NK-92 (cell line): Measurements from ENCODE around the gene SYT13.
"Not testable (repeated sequence)": the region's sequence is repeated elsewhere in the genome, so short reads cannot be mapped to it uniquely, and the experiment has no call there.

Experiments used
- DNase-seq: peaks from one replicate; lab custom pipeline; 2025; ENCODE audit not compliant: unreplicated experiment; lab: John Stamatoyannopoulos, UW

The SYT13 gene

GRCh38 chr11:45250035-45250718 is 36.0 kb downstream of the SYT13 start:
- no peak for DNase-seq

GRCh38 chr11:45249372-45249771 is 36.8 kb downstream of the SYT13 start:
- DNase-seq, result not testable (repeated sequence)

DNA sequence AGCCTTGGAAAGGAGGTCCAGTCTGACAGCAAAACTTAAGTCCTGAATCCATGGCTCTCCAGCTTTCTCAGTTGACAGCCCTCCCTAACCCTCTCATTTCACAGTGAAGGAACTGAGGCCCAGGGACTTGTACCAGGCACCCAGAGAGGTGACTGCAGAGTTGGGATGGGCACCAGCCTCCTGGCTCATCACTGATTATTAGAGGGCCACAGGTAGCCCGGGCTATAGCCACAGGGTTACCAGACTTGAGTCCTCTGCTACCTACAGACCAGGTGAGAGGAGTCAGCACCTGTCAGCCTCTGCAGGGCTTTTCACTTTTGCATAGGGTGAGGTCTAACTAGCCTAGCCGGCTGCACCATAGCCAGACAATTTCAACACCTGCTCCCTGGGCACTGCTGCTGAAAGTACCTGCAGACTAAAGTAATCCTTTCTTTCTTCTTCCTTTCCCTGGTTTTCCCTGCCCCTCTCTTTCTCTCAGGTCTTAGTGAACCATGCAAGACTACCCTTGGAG is 37.6 kb downstream of the SYT13 start:
- no peak for DNase-seq

- DNase-seq, result no peak
These were observed 38.7 kb downstream of the SYT13 start for GRCh38 chr11:45247433-45247832.

GRCh38 chr11:45246241-45246640 is 39.9 kb downstream of the SYT13 start:
- DNase-seq, result no peak

DNA sequence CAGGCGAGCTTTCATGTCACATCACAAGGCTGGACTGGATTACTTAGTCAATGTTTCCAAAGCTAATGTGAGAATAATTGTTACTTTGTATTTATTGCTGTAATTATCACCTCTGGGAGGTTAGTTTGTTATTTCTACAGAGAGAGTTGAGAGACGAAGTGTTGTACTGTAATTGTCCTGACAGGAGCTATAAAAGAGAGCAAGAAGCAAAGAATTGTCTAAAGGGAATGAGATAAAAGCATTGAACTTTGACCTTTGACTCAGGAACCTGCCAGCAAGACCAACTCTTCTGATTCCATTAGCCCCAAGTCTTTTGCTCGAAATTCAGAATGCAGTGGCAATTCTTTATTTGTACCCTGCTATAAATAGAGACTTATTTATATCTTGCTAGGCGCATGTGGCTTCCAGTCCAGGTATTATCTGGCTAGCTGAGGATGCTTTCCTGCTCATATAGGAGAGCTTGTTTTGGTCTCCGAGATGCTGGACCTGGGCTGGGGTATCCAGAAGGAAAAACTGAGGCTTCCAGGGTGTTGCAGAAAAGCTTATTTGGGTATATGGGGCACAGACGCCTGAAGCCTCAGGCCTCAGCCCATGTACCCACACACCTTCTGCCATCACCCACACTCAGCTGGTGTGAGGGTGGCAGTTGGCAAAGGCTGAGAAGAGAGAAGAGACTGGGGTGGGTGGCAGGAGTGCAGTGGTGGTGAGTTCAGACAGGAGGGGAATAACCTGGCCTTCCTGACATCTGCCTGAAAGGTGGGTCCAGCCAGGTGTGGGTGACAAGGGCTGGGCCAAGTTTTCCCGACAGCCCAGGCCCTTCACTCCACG is 40.7 kb downstream of the SYT13 start:
- DNase-seq, result no peak

- DNase-seq, result no peak
These were observed 42.2 kb downstream of the SYT13 start for GRCh38 chr11:45243967-45244366.

DNA sequence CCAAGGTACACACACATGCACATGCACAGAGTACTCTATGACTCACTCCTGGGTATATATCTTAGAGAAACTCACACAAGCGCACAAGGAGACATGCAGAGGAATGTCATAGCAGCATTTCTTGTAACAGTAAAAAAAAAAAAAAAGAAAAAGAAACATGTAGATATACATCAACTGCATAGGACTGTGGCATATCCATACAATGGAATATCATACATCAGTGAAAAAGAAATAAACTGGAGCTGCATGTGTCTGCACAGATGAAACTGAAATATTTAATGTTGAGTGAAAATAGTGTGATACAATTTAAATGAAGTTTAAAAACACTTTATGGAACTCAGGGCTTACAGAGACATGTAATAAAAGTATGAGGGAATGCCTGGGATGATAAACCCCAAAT is 46.4 kb downstream of the SYT13 start:
- DNase-seq, result no peak

GRCh38 chr11:45238724-45239123 is 47.4 kb downstream of the SYT13 start:
- no peak for DNase-seq

DNA sequence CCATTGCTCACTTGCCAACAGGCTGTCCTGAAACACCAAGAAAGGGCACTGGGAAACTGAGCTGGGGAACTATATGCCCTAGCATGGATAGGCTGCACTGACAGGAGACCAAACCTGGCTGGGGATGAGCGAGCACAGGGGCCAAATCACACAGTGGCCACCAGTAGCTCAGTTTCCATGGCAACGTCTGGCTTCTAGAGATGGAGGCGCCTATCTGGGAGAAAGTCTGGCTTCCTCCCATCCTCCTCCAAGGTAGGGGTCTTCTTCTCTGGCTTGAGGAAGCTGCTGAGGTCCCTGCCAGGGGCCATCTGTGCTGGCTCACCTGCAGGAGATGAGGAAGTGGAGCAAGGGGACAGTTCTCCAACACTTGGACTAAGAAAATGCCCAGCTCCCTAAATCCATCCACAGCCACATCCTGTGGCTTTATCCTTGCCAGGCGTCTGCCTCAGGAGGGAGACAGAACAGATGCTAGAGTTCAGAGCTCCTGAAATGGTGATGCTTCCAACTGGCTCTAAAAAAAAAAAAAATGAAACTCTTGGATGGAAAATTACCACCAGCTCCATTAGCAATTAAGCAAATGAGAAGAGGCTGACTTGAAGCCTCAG is 48.3 kb downstream of the SYT13 start:
- DNase-seq, result no peak

GRCh38 chr11:45234306-45235006 is 51.7 kb downstream of the SYT13 start:
- no peak for DNase-seq

- DNase-seq, result no peak
These were observed 52.4 kb downstream of the SYT13 start for GRCh38 chr11:45233804-45234170.

DNA sequence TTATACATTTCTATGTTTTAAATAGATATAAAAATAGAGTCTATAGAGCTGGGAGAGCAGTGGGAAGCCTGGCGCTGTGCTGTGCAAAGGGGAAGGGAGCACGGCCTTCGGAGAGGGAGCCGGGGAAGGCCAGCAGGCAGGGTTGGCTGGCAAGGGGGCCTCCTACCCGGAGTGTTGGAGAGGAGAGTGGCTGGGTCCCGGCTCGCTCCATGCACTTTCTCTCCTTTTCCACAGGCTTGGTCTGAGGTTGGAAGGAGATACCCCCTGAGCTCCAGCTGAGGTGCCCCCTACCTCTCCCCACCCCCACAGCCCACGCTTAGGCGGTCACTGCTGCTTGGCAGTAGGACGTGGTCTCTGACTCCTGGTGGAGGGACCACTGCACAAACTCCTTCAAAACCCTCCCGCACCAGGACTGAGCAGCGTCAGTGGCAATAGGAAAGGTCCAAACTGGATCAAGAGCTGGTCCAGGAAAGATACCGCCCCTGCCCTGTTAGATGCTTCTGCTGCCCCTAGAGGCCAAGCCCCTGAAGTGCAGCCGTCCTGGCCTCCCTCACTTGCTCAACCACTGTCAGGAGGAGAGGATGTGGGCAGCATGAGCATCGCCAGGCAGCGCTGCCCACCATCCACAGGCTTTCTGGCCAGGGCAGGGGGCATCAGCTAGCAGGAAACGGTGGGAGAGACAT is 52.9 kb downstream of the SYT13 start:
- no peak for DNase-seq

DNA sequence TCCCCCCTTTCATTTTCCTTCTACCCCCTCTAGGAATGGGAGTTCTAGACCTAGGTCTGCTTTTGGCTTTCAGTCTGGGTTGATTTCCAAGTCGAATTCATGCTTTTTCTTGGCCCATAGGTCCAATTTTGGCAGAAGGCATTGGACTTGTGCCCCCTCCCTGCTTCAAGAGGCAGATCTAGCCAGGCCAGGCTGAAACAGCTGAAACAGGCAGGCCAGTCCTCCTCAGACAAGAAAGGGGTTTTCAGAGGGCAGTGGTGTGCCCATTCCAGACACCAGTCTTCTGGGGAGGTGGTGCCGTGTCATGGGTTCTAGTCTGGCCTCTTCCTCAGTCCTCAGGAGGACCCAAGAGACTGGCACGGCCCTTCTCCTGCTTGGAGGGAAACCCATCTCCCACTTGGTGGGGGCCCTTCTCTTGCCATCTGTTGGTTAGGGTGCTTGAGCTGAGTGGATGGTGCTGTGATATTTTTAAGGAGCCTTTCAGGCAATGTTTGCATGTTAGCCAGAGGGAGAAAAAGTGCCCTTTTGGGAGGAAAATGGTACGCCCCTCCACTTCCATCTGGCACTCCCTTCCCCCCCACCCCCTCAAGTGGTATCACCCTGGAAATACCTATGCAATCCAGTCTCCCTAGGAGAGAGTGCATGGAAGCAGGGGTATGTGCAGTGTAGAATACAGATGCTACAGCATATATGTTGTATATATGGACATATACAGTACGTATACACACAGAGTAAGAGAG is 53.6 kb downstream of the SYT13 start:
- no peak for DNase-seq

GRCh38 chr11:45229401-45230020 is 56.6 kb downstream of the SYT13 start:
- no peak for DNase-seq

GRCh38 chr11:45227836-45228235 is 58.3 kb downstream of the SYT13 start:
- DNase-seq, result no peak

DNA sequence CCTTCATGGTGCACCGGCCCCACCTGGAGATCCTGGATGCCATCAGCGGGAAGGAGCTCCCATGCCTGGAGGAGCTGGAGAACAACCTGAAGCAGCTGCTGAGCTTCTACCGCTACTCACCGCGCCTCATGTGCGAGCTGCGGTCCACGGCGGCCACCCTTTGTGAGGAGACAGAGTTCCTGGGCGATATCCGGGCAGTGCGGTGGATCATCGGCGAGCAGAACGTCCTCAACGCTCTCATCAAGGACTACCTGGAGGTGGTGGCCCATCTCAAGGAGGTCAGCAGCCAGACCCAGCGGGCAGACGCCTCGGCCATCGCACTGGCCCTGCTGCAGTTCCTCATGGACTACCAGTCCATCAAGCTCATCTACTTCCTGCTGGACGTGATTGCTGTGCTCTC is 59.2 kb downstream of the SYT13 start:
- no peak for DNase-seq

DNA sequence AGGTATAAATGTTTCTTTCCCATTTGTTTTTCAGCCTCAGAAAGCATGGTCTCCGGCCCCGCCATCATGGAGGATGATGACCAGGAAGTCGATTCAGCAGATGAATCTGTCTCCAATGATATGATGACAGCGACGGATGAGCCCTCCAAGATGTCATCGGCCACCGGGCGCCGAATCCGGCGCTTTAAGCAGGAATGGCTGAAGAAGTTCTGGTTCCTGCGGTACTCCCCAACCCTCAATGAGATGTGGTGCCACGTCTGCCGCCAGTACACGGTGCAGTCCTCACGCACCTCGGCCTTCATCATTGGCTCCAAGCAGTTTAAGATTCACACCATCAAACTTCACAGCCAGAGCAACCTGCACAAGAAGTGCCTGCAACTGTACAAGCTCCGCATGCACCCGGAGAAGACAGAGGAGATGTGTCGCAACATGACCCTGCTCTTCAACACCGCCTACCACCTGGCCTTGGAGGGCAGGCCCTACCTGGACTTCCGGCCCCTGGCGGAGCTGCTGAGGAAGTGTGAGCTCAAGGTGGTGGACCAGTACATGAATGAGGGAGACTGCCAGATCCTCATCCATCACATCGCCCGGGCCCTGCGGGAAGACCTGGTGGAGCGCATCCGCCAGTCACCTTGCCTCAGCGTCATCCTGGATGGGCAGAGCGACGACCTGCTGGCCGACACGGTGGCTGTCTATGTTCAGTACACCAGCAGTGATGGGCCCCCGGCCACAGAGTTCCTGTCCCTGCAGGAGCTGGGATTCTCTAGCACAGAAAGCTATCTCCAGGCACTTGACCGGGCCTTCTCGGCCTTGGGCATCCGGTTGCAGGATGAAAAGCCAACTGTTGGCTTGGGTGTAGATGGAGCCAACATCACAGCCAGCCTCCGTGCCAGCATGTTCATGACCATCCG is 59.9 kb downstream of the SYT13 start:
- no peak for DNase-seq

GRCh38 chr11:45225277-45225676 is 60.9 kb downstream of the SYT13 start:
- DNase-seq, result no peak
